NCI-H69 (cell line): ENCODE measurements around the gene FGF11.
"Not testable (repeated sequence)": the region's sequence is repeated elsewhere in the genome, so short reads cannot be mapped to it uniquely, and the experiment has no call there.

ENCODE experiments used
- DNase-seq: peaks from one replicate; lab custom pipeline; 2025; lab: John Stamatoyannopoulos, UW

Gene FGF11

DNA sequence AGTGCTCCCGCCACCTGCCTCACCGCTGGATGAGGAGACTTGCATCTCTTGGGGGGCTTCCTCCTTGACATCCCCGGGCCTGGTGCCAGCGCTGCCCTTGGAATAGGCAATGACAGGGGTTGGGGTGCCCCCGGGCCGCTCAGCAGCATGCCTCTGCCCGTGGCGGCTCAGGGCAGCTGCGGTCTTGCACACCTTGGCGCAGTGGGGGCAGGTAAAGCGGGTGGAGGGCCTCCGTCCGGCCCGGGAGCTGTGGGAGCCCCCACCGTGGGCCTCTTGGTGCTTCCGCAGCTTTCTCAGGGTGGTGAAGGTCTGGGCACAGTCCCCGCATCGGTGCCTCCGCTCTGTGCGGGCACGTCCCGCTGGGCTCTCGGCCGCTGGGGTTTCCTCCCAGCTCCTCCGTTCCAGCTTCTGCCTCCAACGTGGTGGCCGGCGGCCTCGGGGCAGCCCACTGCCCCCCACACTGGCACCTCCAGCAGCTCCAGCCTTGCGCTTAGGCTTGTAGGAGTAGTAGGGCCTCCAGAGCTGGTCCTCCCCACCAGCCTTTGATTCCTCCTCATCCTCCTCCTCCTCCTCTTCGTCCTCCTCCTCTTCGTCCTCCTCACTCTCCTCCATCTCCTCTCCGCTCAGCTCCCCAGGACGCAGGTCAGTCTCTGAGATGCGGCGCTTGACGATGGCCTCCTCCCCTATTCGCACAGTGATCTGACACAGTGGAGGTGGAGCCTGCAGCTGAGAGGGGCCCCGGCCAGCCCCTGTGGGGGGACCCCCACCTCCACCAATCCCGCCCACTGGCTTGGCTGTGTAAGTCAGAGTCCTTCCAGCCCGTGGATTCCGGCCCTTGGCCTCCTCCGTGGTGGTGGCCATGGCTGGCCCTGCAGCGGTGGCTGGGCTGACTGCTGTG, 23.4 kb downstream of the FGF11 start:
- no peak for DNase-seq

GRCh38 chr17:7463372-7463846, 24.1 kb downstream of the FGF11 start:
- no peak for DNase-seq

- DNase-seq = no peak
Observed at GRCh38 chr17:7464081-7464480, 24.8 kb downstream of the FGF11 start.

- DNase-seq = no peak
Observed at GRCh38 chr17:7465597-7466275, 26.4 kb downstream of the FGF11 start.

- no peak for DNase-seq
Observed at GRCh38 chr17:7466318-7466638, 27.0 kb downstream of the FGF11 start.

- DNase-seq = no peak
Observed at GRCh38 chr17:7466639-7467341, 27.5 kb downstream of the FGF11 start.

- DNase-seq = no peak
Observed at GRCh38 chr17:7467498-7467897, 28.2 kb downstream of the FGF11 start.

DNA sequence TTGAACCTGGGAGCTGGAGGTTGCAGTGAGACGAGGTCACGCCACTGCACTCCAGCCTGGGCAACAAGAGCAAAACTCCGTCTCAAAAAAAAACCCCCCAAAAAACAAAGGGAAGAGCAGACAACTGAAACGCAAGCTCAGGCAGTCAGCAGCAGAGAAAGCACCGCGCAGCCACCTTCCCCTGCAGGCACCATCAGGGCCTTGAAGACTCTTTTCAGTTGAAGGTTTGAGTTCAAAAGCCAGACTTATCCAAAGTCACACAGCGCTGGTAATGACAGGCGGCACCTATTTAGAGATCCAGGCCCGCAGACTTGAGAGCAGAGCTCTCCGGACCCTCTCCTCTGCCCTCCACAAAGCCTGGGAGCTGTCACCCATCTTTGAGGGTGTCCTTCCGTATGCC, 29.0 kb downstream of the FGF11 start:
- DNase-seq = no peak

DNA sequence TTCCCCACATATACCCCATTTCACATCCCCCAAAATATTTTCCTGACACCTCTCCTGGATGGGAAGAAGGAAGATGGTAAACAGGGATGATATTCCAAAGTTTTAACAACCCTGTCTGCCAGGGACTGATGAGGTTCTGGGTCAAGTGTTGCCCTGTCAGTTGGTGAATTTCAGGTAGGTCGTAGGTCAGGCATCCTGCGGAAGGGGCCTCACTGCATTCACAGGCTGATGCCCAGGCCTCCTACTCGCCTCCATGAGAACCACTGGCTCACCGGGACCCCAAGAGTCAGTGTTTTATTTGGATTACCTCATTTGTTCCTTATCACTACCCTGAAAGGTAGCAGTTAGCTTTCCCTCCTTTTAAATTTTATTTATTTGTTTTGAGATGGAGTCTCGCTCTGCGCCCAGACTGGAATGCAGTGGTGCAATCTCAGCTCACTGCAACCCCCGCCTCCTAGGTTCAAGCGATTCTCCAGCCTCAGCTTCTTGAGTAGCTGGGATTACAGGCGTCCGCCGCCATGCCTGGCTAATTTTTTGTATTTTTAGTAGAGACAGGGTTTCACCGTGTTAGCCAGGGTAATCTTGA, 29.6 kb downstream of the FGF11 start:
- no peak for DNase-seq

DNA sequence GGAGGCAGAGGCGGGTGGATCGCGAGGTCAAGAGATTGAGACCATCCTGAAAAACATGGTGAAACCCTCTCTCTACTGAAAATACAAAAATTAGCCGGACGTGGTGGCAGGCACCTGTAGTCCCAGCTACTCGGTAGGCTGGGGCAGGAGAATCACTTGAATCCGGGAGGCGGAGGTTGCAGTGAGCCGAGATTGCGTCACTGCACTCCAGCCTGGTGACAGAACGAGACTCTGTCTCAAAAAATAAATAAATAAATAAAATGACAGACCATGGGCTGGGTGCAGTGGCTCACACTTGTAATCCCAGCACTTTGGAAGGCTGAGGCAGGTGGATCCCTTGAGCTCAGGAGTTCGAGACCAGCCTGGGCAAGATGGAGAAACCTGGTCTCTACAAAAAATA, 30.5 kb downstream of the FGF11 start:
- DNase-seq = not testable (repeated sequence)

DNA sequence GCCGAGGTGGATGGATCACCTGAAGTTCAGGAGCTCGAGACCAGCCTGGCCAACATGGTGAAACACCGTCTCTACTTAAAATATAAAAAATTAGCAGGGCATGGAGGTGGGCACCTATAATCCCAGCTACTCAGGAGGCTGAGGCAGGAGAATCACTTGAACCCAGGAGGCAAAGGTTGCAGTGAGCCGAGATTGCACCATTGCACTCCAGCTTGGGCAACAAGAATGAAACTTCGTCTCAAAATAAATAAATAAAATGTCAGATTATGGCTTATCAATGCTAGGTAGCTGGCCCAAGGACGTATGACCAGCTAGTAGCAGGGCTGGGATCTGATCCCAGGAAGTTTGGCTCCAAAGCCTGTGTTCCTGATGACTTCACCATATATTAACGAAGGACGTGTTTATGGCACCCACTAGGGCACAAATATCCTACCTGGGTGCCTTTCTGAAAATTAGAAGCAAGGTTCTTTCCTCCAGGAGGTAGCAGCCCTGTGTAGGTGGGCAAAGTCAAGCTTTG, 31.2 kb downstream of the FGF11 start:
- DNase-seq = not testable (repeated sequence)

DNA sequence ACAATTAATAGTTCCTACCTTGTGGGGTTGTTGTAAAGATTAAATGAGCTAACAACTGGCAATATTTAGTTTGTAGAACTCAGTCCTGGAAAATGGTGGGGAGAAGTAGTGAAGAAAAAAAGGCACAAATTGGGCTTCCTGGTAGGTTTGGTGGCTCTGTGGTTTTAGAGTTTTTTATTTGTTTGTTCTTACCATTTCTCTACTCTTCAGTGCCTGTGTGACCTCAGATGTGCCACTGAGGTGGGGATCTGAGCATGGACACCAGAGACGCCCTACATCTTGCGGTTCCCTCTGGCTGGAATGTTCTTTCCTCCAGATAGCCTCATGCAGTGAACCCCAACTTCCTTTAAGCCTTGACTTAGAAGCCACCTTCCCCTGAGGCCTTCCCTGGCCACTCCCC, 32.4 kb downstream of the FGF11 start:
- DNase-seq = no peak

DNA sequence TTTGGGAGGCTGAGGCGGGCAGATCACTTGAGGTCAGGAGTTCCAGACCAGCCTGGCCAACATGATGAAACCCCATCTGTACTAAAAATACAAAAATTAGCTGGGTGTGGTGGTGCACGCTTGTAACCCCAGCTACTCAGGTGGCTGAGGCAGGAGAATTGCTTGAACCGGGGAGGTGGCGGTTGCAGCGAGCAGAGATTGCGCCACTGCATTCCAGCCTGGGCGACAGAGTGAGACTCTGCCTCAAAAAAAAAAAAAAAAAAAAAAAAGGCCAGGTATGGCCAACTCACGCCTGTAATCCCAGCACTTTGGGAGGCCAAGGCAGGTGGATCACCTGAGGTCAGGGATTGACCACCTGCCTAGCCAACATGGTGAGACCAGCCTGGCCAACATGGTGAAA, 35.5 kb downstream of the FGF11 start:
- DNase-seq = not testable (repeated sequence)

- DNase-seq = no peak
Observed at GRCh38 chr17:7475764-7476422, 36.6 kb downstream of the FGF11 start.

- no peak for DNase-seq
Observed at GRCh38 chr17:7476494-7476893, 37.2 kb downstream of the FGF11 start.

- no peak for DNase-seq
Observed at GRCh38 chr17:7476951-7477350, 37.6 kb downstream of the FGF11 start.

DNA sequence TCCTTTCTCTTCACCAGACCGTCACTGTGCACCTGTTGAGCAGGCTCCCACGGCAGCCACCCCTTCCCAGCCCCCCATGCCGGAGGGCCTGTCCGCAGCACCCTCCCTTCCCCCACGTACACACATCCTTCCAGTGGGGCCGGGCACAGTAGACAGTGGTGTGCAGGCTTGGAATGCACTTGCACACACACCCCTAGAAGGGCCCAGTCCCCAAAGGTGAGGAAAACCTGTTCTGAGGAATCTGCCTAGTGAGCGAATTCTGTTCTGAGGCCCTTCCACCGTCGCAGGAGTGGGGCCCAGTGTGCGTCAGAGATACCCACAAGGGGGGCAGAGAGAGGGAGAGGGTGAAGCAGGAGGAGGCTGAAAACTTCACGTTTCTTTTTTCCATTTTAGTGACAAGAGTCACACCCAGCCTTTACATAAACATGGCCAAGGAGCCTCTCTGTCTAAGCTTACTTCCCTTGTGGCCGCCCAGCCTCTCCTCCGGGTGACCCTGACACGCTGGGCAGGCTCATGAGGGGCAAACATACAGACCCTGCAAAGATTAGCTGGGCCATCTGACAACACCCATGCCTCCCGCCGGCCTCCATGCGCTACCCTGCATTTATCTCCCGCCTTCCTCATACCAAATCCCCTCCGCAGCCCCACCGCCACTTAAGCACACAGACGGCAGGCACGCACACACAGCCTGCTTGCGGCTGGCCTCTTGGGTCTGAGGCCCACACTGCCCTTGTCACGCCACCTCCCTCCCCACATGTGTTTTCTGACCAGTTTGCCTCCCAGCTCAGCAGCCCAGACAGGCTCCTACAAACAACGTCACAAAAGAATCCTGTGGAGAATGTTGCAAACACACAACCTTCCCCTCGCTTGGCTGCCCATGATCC, 38.3 kb downstream of the FGF11 start:
- DNase-seq = no peak

- DNase-seq = peak; percentile 46
Observed at GRCh38 chr17:7478276-7479212, 39.2 kb downstream of the FGF11 start.
